Activated B cell treated with CpG ODN at 0.5 μM for 24 hours (primary cell): ENCODE results near the gene DLG2. TPM values are rescaled to one million over a fixed set of nuclear protein-coding genes. Genes with fewer than 3 reads are reported as not detected.

Experiments
- ATAC-seq: fragments of 200-7000 bp; cut with Tn5 transposase; one replicate; pipeline ENCODE4 v1.10.0; 2021; ENCODE audit warnings: low read depth, mild to moderate bottlenecking, moderate library complexity
- CTCF ChIA-PET: fragments of 350-600 bp; sonication (Branson Sonifier 250); formaldehyde crosslinking; loops from one replicate; lab custom pipeline; 2021; ENCODE audit warnings: antibody characterized with exemption; lab: Charles Lee
- POLR2A ChIA-PET: fragments of 350-600 bp; sonication (Branson Sonifier 250); formaldehyde crosslinking; loops from one replicate; lab custom pipeline; 2021; ENCODE audit warnings: antibody characterized with exemption; lab: Charles Lee
- DNase-seq: peaks from one replicate; pipeline ENCODE4 v3.0.0; 2022
- H3K27ac Mint-ChIP-seq: one replicate; pipeline ENCODE4 v1.8.0; 2020; ENCODE audit warnings: mixed read lengths
- H3K27me3 Mint-ChIP-seq: one replicate; pipeline ENCODE4 v1.8.0; 2021; ENCODE audit warnings: mixed read lengths
- H3K36me3 Mint-ChIP-seq: one replicate; pipeline ENCODE4 v1.8.0; 2021; ENCODE audit warnings: low read depth, mixed read lengths
- H3K4me1 Mint-ChIP-seq: one replicate; pipeline ENCODE4 v1.8.0; 2021; ENCODE audit warnings: mixed read lengths
- H3K4me3 Mint-ChIP-seq: one replicate; pipeline ENCODE4 v1.8.0; 2020; ENCODE audit warnings: mild to moderate bottlenecking, mixed read lengths
- H3K9me3 Mint-ChIP-seq: one replicate; pipeline ENCODE4 v1.8.0; 2020; ENCODE audit warnings: mixed read lengths
- CTCF ChIP-seq: fragments of 200-600 bp; IDR thresholded peaks from one replicate; pipeline ENCODE4 v1.8.0; 2022; ENCODE audit warnings: antibody characterized with exemption, mild to moderate bottlenecking
- intact Hi-C: fragments of 100-400 bp; cut with micrococcal nuclease; formaldehyde crosslinking; loops from one replicate; pipeline ENCODE4 v1.15.1; 2024
- total RNA-seq: library from RNA; stranded (reverse); gene quantifications from 2 replicates; pipeline ENCODE4 v1.2.3, GENCODE V29; 2022

Gene DLG2
- total RNA-seq, 1 donor from 2014 or later: 2.7 TPM

DNA sequence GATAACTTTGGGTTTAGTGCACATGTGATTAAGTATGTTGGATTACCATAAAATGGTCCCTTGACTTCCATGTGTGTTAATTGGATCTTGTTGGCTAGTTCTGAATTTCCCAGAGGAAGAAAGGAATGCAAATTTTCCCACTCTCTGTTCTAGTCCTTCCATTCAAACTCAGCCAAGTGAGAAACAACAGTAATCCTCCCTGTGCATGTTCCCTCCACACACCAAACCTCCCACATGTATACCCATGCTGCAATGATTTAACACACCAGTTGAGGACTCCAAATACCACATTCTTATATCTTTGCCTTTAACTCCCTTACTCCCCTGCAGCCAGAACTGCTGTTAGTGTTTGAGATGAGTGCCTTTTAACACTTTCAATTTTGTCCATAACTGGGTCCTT is 1158.9 kb downstream of the DLG2 start:
- no peak for TF ChIP-seq CTCF
- no peak overlapping the region for H3K4me3 Mint-ChIP-seq
- intact Hi-C loops: no loop called here
- no peaks in the 10 kb centered on the region for H3K36me3 Mint-ChIP-seq
- no peak for DNase-seq
- H3K9me3 Mint-ChIP-seq: no peaks in the 10 kb centered on the region
- H3K27ac Mint-ChIP-seq: no peak overlapping the region
- no peaks in the 10 kb centered on the region for H3K27me3 Mint-ChIP-seq
- no peaks in the 10 kb centered on the region for H3K4me1 Mint-ChIP-seq
- CTCF ChIA-PET: no interaction called here
- ATAC-seq: no peak
- POLR2A ChIA-PET: no interaction called here

GRCh38 chr11:84465040-84465439 is 1162.1 kb downstream of the DLG2 start:
- no peak overlapping the region for H3K4me3 Mint-ChIP-seq
- no peaks in the 10 kb centered on the region for H3K27me3 Mint-ChIP-seq
- ATAC-seq (no peak), DNase-seq (no peak)
- H3K36me3 Mint-ChIP-seq: no peaks in the 10 kb centered on the region
- intact Hi-C loops: no loop called here
- H3K4me1 Mint-ChIP-seq: no peaks in the 10 kb centered on the region
- TF ChIP-seq CTCF: no peak
- POLR2A ChIA-PET: no interaction called here
- CTCF ChIA-PET: no interaction called here
- no peaks in the 10 kb centered on the region for H3K9me3 Mint-ChIP-seq
- no peak overlapping the region for H3K27ac Mint-ChIP-seq

- ChIA-PET CTCF (no interaction called here), POLR2A (no interaction called here)
- TF ChIP-seq CTCF: no peak
- Mint-ChIP-seq H3K9me3 (no peaks in the 10 kb centered on the region), H3K4me3 (no peak overlapping the region), H3K36me3 (no peaks in the 10 kb centered on the region), H3K27ac (no peak overlapping the region), H3K27me3 (no peaks in the 10 kb centered on the region), H3K4me1 (no peaks in the 10 kb centered on the region)
- intact Hi-C loops: no loop called here
- DNase-seq (no peak), ATAC-seq (no peak)
Measured at GRCh38 chr11:84455691-84456090, 1171.5 kb downstream of the DLG2 start.

DNA sequence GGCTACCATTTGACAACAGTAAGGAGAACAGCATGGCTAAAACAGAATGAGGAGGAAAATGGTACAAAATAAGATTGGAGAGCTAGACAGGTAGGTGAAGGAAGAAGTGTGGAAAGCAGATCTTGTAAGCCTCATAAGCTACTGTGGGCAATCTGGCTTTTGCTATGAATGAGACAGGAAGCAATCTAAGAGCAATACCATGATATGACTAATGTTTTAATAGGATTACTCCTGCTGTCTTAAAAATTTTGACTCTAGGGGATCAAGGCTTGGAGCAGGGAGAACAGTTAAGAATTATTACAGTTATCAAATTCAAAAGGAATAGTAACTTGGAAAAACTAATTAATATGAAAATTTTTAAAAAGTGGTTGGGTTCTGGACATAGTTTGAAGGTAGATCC is 1174.9 kb downstream of the DLG2 start:
- H3K4me3 Mint-ChIP-seq: no peak overlapping the region
- H3K4me1 Mint-ChIP-seq: no peaks in the 10 kb centered on the region
- TF ChIP-seq CTCF: no peak
- intact Hi-C loops: no loop called here
- ChIA-PET POLR2A (no interaction called here), CTCF (no interaction called here)
- H3K27ac Mint-ChIP-seq: no peak overlapping the region
- H3K9me3 Mint-ChIP-seq: no peaks in the 10 kb centered on the region
- no peaks in the 10 kb centered on the region for H3K36me3 Mint-ChIP-seq
- DNase-seq (no peak), ATAC-seq (no peak)
- no peaks in the 10 kb centered on the region for H3K27me3 Mint-ChIP-seq

DNA sequence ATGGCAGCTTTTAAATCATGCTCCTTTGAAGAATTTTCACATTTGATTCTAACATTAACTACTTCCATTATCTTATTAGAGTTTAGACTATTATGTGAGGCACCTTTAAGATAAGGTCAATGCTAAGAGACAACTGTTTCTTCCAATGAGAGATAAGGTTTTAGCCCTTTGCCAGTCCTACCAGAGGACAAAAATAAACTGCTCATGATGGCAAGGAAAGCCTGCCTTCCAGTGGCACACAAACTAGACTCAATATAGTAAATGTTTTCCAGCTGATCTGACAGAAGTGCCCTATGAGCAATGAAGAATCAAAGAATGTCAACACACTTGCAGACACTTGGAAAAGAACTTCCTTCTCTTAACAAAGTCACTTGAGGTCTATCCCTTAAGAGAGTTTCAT is 1188.6 kb downstream of the DLG2 start:
- CTCF ChIA-PET: no interaction called here

More for the DNA sequence above, 1188.6 kb downstream of the DLG2 start:
- POLR2A ChIA-PET: no interaction called here
- ATAC-seq (no peak), DNase-seq (no peak)
- Mint-ChIP-seq H3K27ac (no peak overlapping the region), H3K4me1 (peaks cover 8% of the 10 kb centered on the region), H3K27me3 (peaks cover 9% of the 10 kb centered on the region), H3K36me3 (no peaks in the 10 kb centered on the region), H3K9me3 (no peaks in the 10 kb centered on the region), H3K4me3 (no peak overlapping the region)
- no peak for TF ChIP-seq CTCF
- intact Hi-C loops: no loop called here
